Ishikawa (cell line): ENCODE measurements around the gene NDUFB6.

Experiments used
- CEBPB ChIP-seq: IDR thresholded peaks from 2 replicates; pipeline ENCODE4 v1.6.1; 2012
- CREB1 ChIP-seq: IDR thresholded peaks from 2 replicates; pipeline ENCODE4 v1.6.1; 2012; ENCODE audit warnings: low read depth
- NFIC ChIP-seq: IDR thresholded peaks from 2 replicates; pipeline ENCODE4 v1.6.1; 2012
- RAD21 ChIP-seq: IDR thresholded peaks from 2 replicates; pipeline ENCODE4 v1.6.1; 2012; ENCODE audit warnings: low read depth
- TAF1 ChIP-seq: IDR thresholded peaks from 2 replicates; pipeline ENCODE4 v1.6.1; 2012; ENCODE audit warnings: low read depth, mild to moderate bottlenecking
- TCF12 ChIP-seq: IDR thresholded peaks from 2 replicates; pipeline ENCODE4 v1.6.1; 2012; ENCODE audit warnings: low read depth
- YY1 ChIP-seq: IDR thresholded peaks from 2 replicates; pipeline ENCODE4 v1.6.1; 2012; ENCODE audit warnings: low read depth
- TF ChIP-seq, protein P1 (sequence below): IDR thresholded peaks from 2 replicates; pipeline ENCODE4 v1.6.1; 2012
- TF ChIP-seq, protein P2 (sequence below): IDR thresholded peaks from 2 replicates; pipeline ENCODE4 v1.6.1; 2012; ENCODE audit warnings: low read depth, mild to moderate bottlenecking

DNA sequence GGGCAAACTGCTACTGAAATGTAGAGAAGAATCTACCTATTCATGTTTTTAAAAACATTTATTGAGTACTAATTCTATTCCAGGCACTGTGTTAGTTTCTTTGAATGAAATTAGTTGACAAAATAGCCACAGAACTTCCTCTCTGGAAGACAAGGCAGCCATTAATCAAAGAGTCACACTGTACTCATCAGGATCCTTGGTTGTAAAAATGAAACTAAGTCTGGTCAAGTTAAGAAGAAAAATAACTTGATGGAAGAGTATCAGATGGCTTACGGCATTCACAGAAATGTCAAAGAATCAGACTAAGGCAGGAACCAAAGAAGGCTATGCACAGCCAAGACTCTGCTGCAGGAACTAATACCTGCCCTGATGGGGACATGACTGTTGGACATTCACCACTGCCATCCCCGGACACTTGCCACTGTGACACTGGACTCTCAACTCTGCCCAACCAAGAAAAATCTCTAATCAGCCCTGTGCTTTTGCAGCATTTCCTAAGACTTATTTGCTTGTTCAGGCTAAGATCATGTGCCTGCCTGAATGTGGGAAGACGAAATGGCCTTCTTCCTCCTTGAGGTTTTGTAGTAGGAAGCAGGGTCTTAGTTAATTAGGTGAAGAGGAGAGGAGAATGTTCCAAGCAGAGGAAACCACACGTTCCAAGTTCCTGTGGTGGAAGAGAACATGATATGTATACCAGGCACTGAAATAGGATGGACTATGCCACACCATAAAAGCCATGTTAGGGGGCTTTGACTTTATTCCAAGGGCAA is 23.3 kb upstream of the NDUFB6 start:
- TF ChIP-seq NFIC = no peak
- TF ChIP-seq CEBPB = no peak
- TF ChIP-seq, protein P1, sequence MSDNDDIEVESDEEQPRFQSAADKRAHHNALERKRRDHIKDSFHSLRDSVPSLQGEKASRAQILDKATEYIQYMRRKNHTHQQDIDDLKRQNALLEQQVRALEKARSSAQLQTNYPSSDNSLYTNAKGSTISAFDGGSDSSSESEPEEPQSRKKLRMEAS = no peak
- no peak for TF ChIP-seq YY1
- no peak for TF ChIP-seq TCF12
- TF ChIP-seq, protein P2, sequence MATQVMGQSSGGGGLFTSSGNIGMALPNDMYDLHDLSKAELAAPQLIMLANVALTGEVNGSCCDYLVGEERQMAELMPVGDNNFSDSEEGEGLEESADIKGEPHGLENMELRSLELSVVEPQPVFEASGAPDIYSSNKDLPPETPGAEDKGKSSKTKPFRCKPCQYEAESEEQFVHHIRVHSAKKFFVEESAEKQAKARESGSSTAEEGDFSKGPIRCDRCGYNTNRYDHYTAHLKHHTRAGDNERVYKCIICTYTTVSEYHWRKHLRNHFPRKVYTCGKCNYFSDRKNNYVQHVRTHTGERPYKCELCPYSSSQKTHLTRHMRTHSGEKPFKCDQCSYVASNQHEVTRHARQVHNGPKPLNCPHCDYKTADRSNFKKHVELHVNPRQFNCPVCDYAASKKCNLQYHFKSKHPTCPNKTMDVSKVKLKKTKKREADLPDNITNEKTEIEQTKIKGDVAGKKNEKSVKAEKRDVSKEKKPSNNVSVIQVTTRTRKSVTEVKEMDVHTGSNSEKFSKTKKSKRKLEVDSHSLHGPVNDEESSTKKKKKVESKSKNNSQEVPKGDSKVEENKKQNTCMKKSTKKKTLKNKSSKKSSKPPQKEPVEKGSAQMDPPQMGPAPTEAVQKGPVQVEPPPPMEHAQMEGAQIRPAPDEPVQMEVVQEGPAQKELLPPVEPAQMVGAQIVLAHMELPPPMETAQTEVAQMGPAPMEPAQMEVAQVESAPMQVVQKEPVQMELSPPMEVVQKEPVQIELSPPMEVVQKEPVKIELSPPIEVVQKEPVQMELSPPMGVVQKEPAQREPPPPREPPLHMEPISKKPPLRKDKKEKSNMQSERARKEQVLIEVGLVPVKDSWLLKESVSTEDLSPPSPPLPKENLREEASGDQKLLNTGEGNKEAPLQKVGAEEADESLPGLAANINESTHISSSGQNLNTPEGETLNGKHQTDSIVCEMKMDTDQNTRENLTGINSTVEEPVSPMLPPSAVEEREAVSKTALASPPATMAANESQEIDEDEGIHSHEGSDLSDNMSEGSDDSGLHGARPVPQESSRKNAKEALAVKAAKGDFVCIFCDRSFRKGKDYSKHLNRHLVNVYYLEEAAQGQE = no peak
- TF ChIP-seq TAF1 = no peak
- no peak for TF ChIP-seq RAD21
- no peak for TF ChIP-seq CREB1
